Effector CD8-positive, alpha-beta T cell (primary cell): ENCODE measurements around the gene GPR108.
A peak's percentile ranks its signal among the peaks of the same experiment; 100 is the strongest.
"Not testable (repeated sequence)": the region's sequence is repeated elsewhere in the genome, so short reads cannot be mapped to it uniquely, and the experiment has no call there.

Experiments
- DNase-seq: peaks from one replicate; lab custom pipeline; 2025; lab: John Stamatoyannopoulos, UW
- total RNA-seq, 4 experiments: gene quantifications; one replicate each; lab custom pipeline; 2026; lab: John Stamatoyannopoulos, UW

Gene GPR108
- total RNA-seq: 70.2 to 149 (median 91.4) reads per million in 4 experiments

GRCh38 chr19:6737284-6737872 lies at the start of gene GPR108:
GPR108 (minus strand) TSS chr19:6737580; CDS start chr19:6737576, 4 bp downstream.
- DNase-seq: peak; percentile 98

GRCh38 chr19:6779206-6779605 lies 41.8 kb upstream of the GPR108 start:
- DNase-seq: no peak

- DNase-seq: no peak
Observed at GRCh38 chr19:6778386-6778785, 41.0 kb upstream of the GPR108 start.

- DNase-seq: no peak
Observed at GRCh38 chr19:6777434-6777833, 40.1 kb upstream of the GPR108 start.

- DNase-seq: no peak
Observed at GRCh38 chr19:6776999-6777398, 39.6 kb upstream of the GPR108 start.

- DNase-seq: not testable (repeated sequence)
Observed at GRCh38 chr19:6776045-6776444, 38.7 kb upstream of the GPR108 start.

- DNase-seq: no peak
Observed at GRCh38 chr19:6774821-6775707, 37.7 kb upstream of the GPR108 start.

GRCh38 chr19:6773323-6773931 lies 36.0 kb upstream of the GPR108 start:
- peak; percentile 38 for DNase-seq

- no peak for DNase-seq
Observed at GRCh38 chr19:6772866-6773322, 35.5 kb upstream of the GPR108 start.

GRCh38 chr19:6772028-6772865 lies 34.9 kb upstream of the GPR108 start, which contains the start of gene VAV1:
VAV1 (plus strand) TSS chr19:6772708; CDS start chr19:6772808, 100 bp downstream.
- peak; percentile 70 for DNase-seq

- DNase-seq: not testable (repeated sequence)
Observed at GRCh38 chr19:6771648-6772027, 34.3 kb upstream of the GPR108 start.

GRCh38 chr19:6769006-6769619 lies 31.7 kb upstream of the GPR108 start:
- DNase-seq: no peak

- DNase-seq: peak; percentile 24
Observed at GRCh38 chr19:6768236-6768785, 30.9 kb upstream of the GPR108 start.

GRCh38 chr19:6767357-6768235 lies 30.2 kb upstream of the GPR108 start, which contains the start of gene SH2D3A:
SH2D3A (minus strand) TSS chr19:6767435; CDS start chr19:6763748, 3,687 bp downstream.
- peak; percentile 93 for DNase-seq

GRCh38 chr19:6767081-6767356 lies 29.6 kb upstream of the GPR108 start:
- DNase-seq: peak; percentile 61

GRCh38 chr19:6766357-6767080 lies 29.1 kb upstream of the GPR108 start:
- no peak for DNase-seq

GRCh38 chr19:6765738-6766356 lies 28.5 kb upstream of the GPR108 start:
- DNase-seq: no peak

- DNase-seq: not testable (repeated sequence)
Observed at GRCh38 chr19:6762253-6762797, 24.9 kb upstream of the GPR108 start.
